Loucy (cell line): ENCODE data around the gene CELF3.

Experiments
- CTCF ChIP-seq: fragments of 200-600 bp; sonication (generic); conservative IDR thresholded peaks from 2 replicates; pipeline ENCODE4 v1.5.1; 2014; ENCODE audit warnings: mild to moderate bottlenecking, antibody characterized with exemption, low read length
- EZH2phosphoT487 ChIP-seq: fragments of 200-600 bp; IDR thresholded peaks from 2 replicates; pipeline ENCODE4 v1.6.1; 2018; ENCODE audit warnings: antibody characterized with exemption, mild to moderate bottlenecking, moderate library complexity, borderline replicate concordance

GRCh38 chr1:151711044-151711800 lies 5.4 kb downstream of the CELF3 start:
- TF ChIP-seq CTCF: no peak
- no peak for TF ChIP-seq EZH2phosphoT487
